Colonic mucosa (tissue), 4 donors: ENCODE data around the gene TPSD1. TPM values are rescaled to one million over a fixed set of nuclear protein-coding genes. Genes with fewer than 3 reads are reported as not detected.

ENCODE experiments used
- DNase-seq: peaks from one replicate; pipeline ENCODE4 v3.0.0-alpha.2; 2020
- H3K27ac ChIP-seq: fragments of 200-600 bp; one replicate; pipeline ENCODE4 v1.8.0; 2021
- H3K27me3 ChIP-seq: fragments of 200-600 bp; one replicate; pipeline ENCODE4 v1.8.0; 2021
- H3K36me3 ChIP-seq: fragments of 200-600 bp; one replicate; pipeline ENCODE4 v1.8.0; 2021
- H3K4me1 ChIP-seq: fragments of 200-600 bp; one replicate; pipeline ENCODE4 v1.8.0; 2021; ENCODE audit warnings: mild to moderate bottlenecking
- H3K4me3 ChIP-seq: fragments of 200-600 bp; one replicate; pipeline ENCODE4 v1.8.0; 2021
- H3K9ac ChIP-seq, 2 donors: one replicate each; pipeline ENCODE4 v1.7.0; 2013; ENCODE audit warnings: control low read depth in 2 of 2, low read depth in 2 of 2, low read length in 2 of 2
- H3K9me3 ChIP-seq: fragments of 200-600 bp; one replicate; pipeline ENCODE4 v1.8.0; 2021
- CTCF ChIP-seq: fragments of 200-600 bp; IDR thresholded peaks from one replicate; pipeline ENCODE4 v1.8.0; 2022; ENCODE audit warnings: antibody characterized with exemption, mild to moderate bottlenecking
- intact Hi-C: fragments of 100-400 bp; cut with DNase I; formaldehyde crosslinking; loops from one replicate; pipeline ENCODE4 v1.14.1; 2022
- total RNA-seq, 2 donors: library from RNA; stranded (reverse); fragmentation: NEBNext Ultra II Directional in 1 of 2; extraction: Animal tissue kit (Norgen Biotek cat#: 25700) in 1 of 2; gene quantifications; one replicate each; pipeline ENCODE4 v1.2.1, GENCODE V29; 2021
- donor health status: healthy.
- donor health status: DM: no; HTN: no; CAD: no.
- donor health status: DM: no; HTN: no; CAD: no.

Gene TPSD1
- total RNA-seq, 2 donors from 2014 or later: 0.19 to 0.64 TPM

GRCh38 chr16:1218061-1218929 lies 37.6 kb upstream of the TPSD1 start:
- Histone ChIP-seq H3K36me3 (no peaks in the 10 kb centered on the region), H3K27me3 (no peaks in the 10 kb centered on the region), H3K27ac (no peak overlapping the region), H3K4me1 (no peaks in the 10 kb centered on the region), H3K9ac (no peak overlapping the region), H3K4me3 (no peak overlapping the region), H3K9me3 (no peaks in the 10 kb centered on the region)
- no peak for DNase-seq
- no peak for TF ChIP-seq CTCF
- intact Hi-C loops: no loop called here

- intact Hi-C loops: no loop called here
- no peak for DNase-seq
- no peak overlapping the region for H3K9ac ChIP-seq
- H3K36me3 ChIP-seq: no peaks in the 10 kb centered on the region
- no peaks in the 10 kb centered on the region for H3K9me3 ChIP-seq
- H3K27me3 ChIP-seq: no peaks in the 10 kb centered on the region
- no peak overlapping the region for H3K27ac ChIP-seq
- TF ChIP-seq CTCF: no peak
- no peaks in the 10 kb centered on the region for H3K4me1 ChIP-seq
- H3K4me3 ChIP-seq: no peak overlapping the region
Observed at GRCh38 chr16:1218930-1219611, 36.8 kb upstream of the TPSD1 start.

GRCh38 chr16:1220098-1220728 lies 35.7 kb upstream of the TPSD1 start:
- Histone ChIP-seq H3K27me3 (no peaks in the 10 kb centered on the region), H3K9me3 (no peaks in the 10 kb centered on the region), H3K27ac (no peak overlapping the region), H3K9ac (no peak overlapping the region), H3K36me3 (no peaks in the 10 kb centered on the region), H3K4me3 (no peak overlapping the region), H3K4me1 (no peaks in the 10 kb centered on the region)
- intact Hi-C loops: no loop called here
- TF ChIP-seq CTCF: no peak
- DNase-seq: no peak

- no peak for DNase-seq
- intact Hi-C loops: no loop called here
- no peak overlapping the region for H3K9ac ChIP-seq
- no peak overlapping the region for H3K4me3 ChIP-seq
- H3K27me3 ChIP-seq: no peaks in the 10 kb centered on the region
- H3K9me3 ChIP-seq: no peaks in the 10 kb centered on the region
- no peaks in the 10 kb centered on the region for H3K36me3 ChIP-seq
- TF ChIP-seq CTCF: no peak
- no peak overlapping the region for H3K27ac ChIP-seq
- no peaks in the 10 kb centered on the region for H3K4me1 ChIP-seq
Observed at GRCh38 chr16:1220841-1221627, 34.8 kb upstream of the TPSD1 start.
